GM12878 (cell line): ENCODE results near the gene PTPRB. TPM values are rescaled to one million over a fixed set of nuclear protein-coding genes. Genes with fewer than 3 reads are reported as not detected.

Experiments
- ATAC-seq: fragments of 200-7000 bp; cut with Tn5 transposase; 3 replicates; pipeline ENCODE4 v1.9.1; 2020; ENCODE audit warnings: mild to moderate bottlenecking, moderate library complexity
- BruUV-seq: library from RNA; stranded (reverse); fragments of 400-500 nt; replicated peaks from 2 replicates; lab custom pipeline; 2021; lab: Mats Ljungman, UMichigan
- CTCF ChIA-PET: fragments of 300-600 bp; sonication (Branson Sonifier 250); formaldehyde crosslinking; extraction: SDS; loops from one replicate; lab custom pipeline; 2021; ENCODE audit warnings: inconsistent platforms; lab: Yijun Ruan, JAX
- POLR2A ChIA-PET: fragments of 350-600 bp; formaldehyde crosslinking; extraction: SDS; loops from one replicate; lab custom pipeline; 2021; ENCODE audit warnings: inconsistent platforms; lab: Charles Lee
- RAD21 ChIA-PET: fragments of 300-600 bp; sonication (Branson Sonifier 250); formaldehyde crosslinking; loops from one replicate; lab custom pipeline; 2023; ENCODE audit warnings: antibody characterized with exemption; ENCODE audit not compliant: unreplicated experiment; lab: Charles Lee
- SMC1A ChIA-PET: fragments of 300-600 bp; sonication (Branson Sonifier 250); formaldehyde crosslinking; loops from one replicate; lab custom pipeline; 2023; ENCODE audit not compliant: unreplicated experiment, uncharacterized antibody; lab: Charles Lee
- DNase-seq: peaks from one replicate; pipeline ENCODE4 v3.0.0-alpha.2; 2011; ENCODE audit warnings: low read depth, low spot score
- FAIRE-seq: peaks from 3 replicates; lab custom pipeline; 2011; peaks lifted over from hg19 to GRCh38; lab: Jason Lieb, UNC
- H2AFZ ChIP-seq: 2 replicates; pipeline ENCODE4 v1.6.0; 2011; ENCODE audit warnings: low read depth, low read length, control low read depth; ENCODE audit not compliant: control insufficient read depth
- H3K27ac ChIP-seq: 2 replicates; pipeline ENCODE4 v1.5.1; 2011; ENCODE audit warnings: control low read depth; ENCODE audit not compliant: control insufficient read depth, insufficient read depth
- H3K27me3 ChIP-seq, 2 experiments: replicated peaks in 1 of 2; 2 replicates each; pipeline versions ENCODE4 v1.6.0 to v1.6.1; 2011; ENCODE audit warnings: low read length in 1 of 2; ENCODE audit not compliant: control insufficient read depth in 2 of 2, insufficient read depth in 2 of 2
- H3K36me3 ChIP-seq, 2 experiments: 2 replicates each; pipeline ENCODE4 v1.5.1; 2011; ENCODE audit warnings: low read length in 1 of 2; ENCODE audit not compliant: control insufficient read depth in 2 of 2, insufficient read depth in 2 of 2
- H3K4me1 ChIP-seq: 2 replicates; pipeline ENCODE4 v1.6.1; 2011; ENCODE audit warnings: mild to moderate bottlenecking, low read length, moderate library complexity, mixed read lengths; ENCODE audit not compliant: control insufficient read depth, insufficient read depth
- H3K4me2 ChIP-seq: 2 replicates; pipeline ENCODE4 v1.6.0; 2011; ENCODE audit warnings: control low read depth; ENCODE audit not compliant: control insufficient read depth, insufficient read depth
- H3K4me3 ChIP-seq: fragments of 200-600 bp; sonication (generic); 2 replicates; pipeline ENCODE4 v1.5.1; 2016
- H3K79me2 ChIP-seq: 2 replicates; pipeline ENCODE4 v1.6.0; 2011; ENCODE audit warnings: low read length; ENCODE audit not compliant: control insufficient read depth, insufficient read depth
- H3K9ac ChIP-seq: 2 replicates; pipeline ENCODE4 v1.8.0; 2011; ENCODE audit warnings: low read length, control low read depth, mixed read lengths; ENCODE audit not compliant: control insufficient read depth, insufficient read depth
- H3K9me3 ChIP-seq: replicated peaks from 3 replicates; pipeline ENCODE4 v1.5.1; 2011; ENCODE audit warnings: mild to moderate bottlenecking, low read length; ENCODE audit not compliant: control insufficient read depth, insufficient read depth
- H4K20me1 ChIP-seq: 2 replicates; pipeline ENCODE4 v1.6.0; 2011; ENCODE audit not compliant: control insufficient read depth, insufficient read depth
- E4F1 ChIP-seq: fragments of 450-650 bp; IDR thresholded peaks from 2 replicates; pipeline ENCODE4 v1.6.1; 2018; ENCODE audit warnings: borderline replicate concordance, mild to moderate bottlenecking; ENCODE audit not compliant: partially characterized antibody
- EED ChIP-seq: sonication (generic); IDR thresholded peaks from 2 replicates; pipeline ENCODE4 v1.6.1; 2016; ENCODE audit warnings: antibody characterized with exemption, low read depth
- HCFC1 ChIP-seq: fragments of 150-350 bp; IDR thresholded peaks from 2 replicates; pipeline ENCODE4 v1.6.1; 2014; ENCODE audit warnings: low read length
- IKZF2 ChIP-seq, 2 experiments: fragments of 450-650 bp; IDR thresholded peaks; 2 replicates each; pipeline ENCODE4 v1.6.1; 2017; ENCODE audit warnings: mild to moderate bottlenecking in 2 of 2, moderate library complexity in 2 of 2
- JUND ChIP-seq: IDR thresholded peaks from 2 replicates; pipeline ENCODE4 v1.6.1; 2012; ENCODE audit warnings: low read depth, mild to moderate bottlenecking, low read length, improper control_type of control experiment, moderate library complexity
- MEF2B ChIP-seq: fragments of 450-650 bp; IDR thresholded peaks from 2 replicates; pipeline ENCODE4 v1.6.1; 2018; ENCODE audit warnings: mild to moderate bottlenecking, moderate library complexity; ENCODE audit not compliant: partially characterized antibody, poor library complexity, severe bottlenecking
- POU2F2 ChIP-seq: IDR thresholded peaks from 3 replicates; pipeline ENCODE4 v1.6.1; 2011; ENCODE audit warnings: low read depth, mild to moderate bottlenecking, low read length, borderline replicate concordance
- USF1 ChIP-seq: IDR thresholded peaks from 2 replicates; pipeline ENCODE4 v1.6.1; 2011; ENCODE audit warnings: borderline replicate concordance, low read depth, mild to moderate bottlenecking, moderate library complexity, mixed read lengths, low read length; ENCODE audit not compliant: insufficient read depth; ENCODE audit errors: extremely low read length
- ZBTB11 ChIP-seq: fragments of 450-650 bp; formaldehyde crosslinking; IDR thresholded peaks from 2 replicates; pipeline ENCODE4 v1.5.0; 2022; ENCODE audit warnings: mild to moderate bottlenecking, missing genetic modification characterization
- WGBS: methylation state at CpG from one replicate; pipeline ENCODE4 v1.1.6; 2016; ENCODE audit warnings: low lambda C conversion rate; ENCODE audit not compliant: insufficient replicate concordance, insufficient coverage; ENCODE audit errors: missing lambda C conversion rate; 5-methylcytosine and 5-hydroxymethylcytosine counted together
- in situ Hi-C: fragments of 300-500 bp; cut with MboI; formaldehyde crosslinking; loops from 9 replicates; pipeline ENCODE4 v1.14.3; 2018; ENCODE audit warnings: mixed read lengths
- intact Hi-C: fragments of 100-400 bp; cut with micrococcal nuclease; formaldehyde crosslinking; loops from one replicate; pipeline ENCODE4 v1.14.2; 2022; ENCODE audit not compliant: unreplicated experiment
- polyA plus RNA-seq, 11 experiments: library from polyadenylated mRNA; depleted of rRNA in 4 of 11; unstranded in 6 of 11; stranded (reverse) in 5 of 11; fragments of >200 nt; fragmentation: Nextera tagmentation in 4 of 11; fragmentation: Illumina TruSeq in 1 of 11; extraction: Ambion mirVana in 4 of 11; extraction: Trizol in 1 of 11; gene quantifications; 1 replicate in 1 of 11; 2 replicates in 10 of 11; pipeline versions ENCODE4 v1.2.1 to v1.2.3, GENCODE V29; 2011 to 2016; ENCODE audit warnings: inconsistent platforms in 2 of 11, missing spikeins in 2 of 11, low read depth in 1 of 11
- total RNA-seq, 4 experiments: library from RNA; depleted of rRNA in 3 of 4; stranded (reverse); fragments of >200 nt in 3 of 4; fragmentation: Illumina TruSeq in 1 of 4; extraction: Trizol in 1 of 4; gene quantifications; 2 replicates each; pipeline versions ENCODE4 v1.2.1 to v1.2.3, GENCODE V29; 2013 to 2021

The PTPRB gene
- total and polyA plus RNA-seq, 10 of the 15 experiments (the other 5 are each of a cell fraction or from before 2014, with no cell fraction given) = 0.03 to 0.35 (median 0.05) TPM

- CTCF ChIA-PET = interaction anchor here (1.6 kb wide), 1 partner anchor 39 kb away, joined by 4 read pairs; no protein-coding TSS in a partner anchor
- Histone ChIP-seq H4K20me1 (no peaks in the 10 kb centered on the region), H3K4me3 (no peak overlapping the region), H3K9me3 (no peaks in the 10 kb centered on the region), H2AFZ (no peak overlapping the region)
- FAIRE-seq = no peak
- WGBS = 54% methylated on average over 1 of the region's 1 CpG
- ATAC-seq = no peak
- intact Hi-C loops = no loop called here
- RAD21 ChIA-PET = no interaction called here
- TF ChIP-seq USF1 = no peak
- no peak for TF ChIP-seq EED
- TF ChIP-seq ZBTB11 = no peak
- TF ChIP-seq IKZF2 (IDR thresholded peaks at IDR 0.05) = no peak
- no peak for TF ChIP-seq HCFC1
- no peak for TF ChIP-seq MEF2B
- no peak for TF ChIP-seq JUND
- no peak for TF ChIP-seq POU2F2
- TF ChIP-seq E4F1 = no peak
- TF ChIP-seq, all 136 proteins: peak for 0
- no peaks in the 10 kb centered on the region for H3K27me3 ChIP-seq
- BruUV-seq = no TSS peak
- no peak for DNase-seq
- ChIA-PET POLR2A (no interaction called here), SMC1A (no interaction called here)
- no peaks in the 10 kb centered on the region for H3K79me2 ChIP-seq
- H3K36me3 ChIP-seq = no peaks in the 10 kb centered on the region
- no peak overlapping the region for H3K9ac ChIP-seq
- no peak overlapping the region for H3K27ac ChIP-seq
- H3K4me2 ChIP-seq = no peak overlapping the region
- in situ Hi-C loops = no loop called here
- no peaks in the 10 kb centered on the region for H3K4me1 ChIP-seq
Observed at GRCh38 chr12:70663838-70664237, 26.6 kb upstream of the PTPRB start.
